ENCODE results near the gene TENM4.

DNA sequence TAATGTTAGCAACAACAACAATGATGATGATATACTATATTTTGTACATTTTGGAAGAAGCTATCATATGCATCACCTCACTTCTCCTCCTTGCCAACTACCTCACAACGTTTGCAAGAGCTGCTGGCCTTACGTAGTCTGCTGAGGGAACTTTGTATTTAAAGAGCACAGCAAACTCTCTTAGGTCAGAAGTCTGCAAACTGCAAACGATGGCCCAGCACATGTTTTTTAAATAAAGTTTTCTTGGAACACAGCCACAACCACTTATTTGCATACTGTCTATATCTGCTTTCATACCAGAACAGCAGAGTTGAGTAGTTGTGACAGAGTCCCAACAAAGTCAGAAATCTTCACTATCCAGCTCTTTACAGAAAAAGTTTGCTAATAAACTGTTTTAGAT lies 261.7 kb downstream of the TENM4 start:
- TF ChIP-seq CTCF (IDR thresholded peaks at IDR 0.05) (no peak), POLR2A (IDR thresholded peaks at IDR 0.05) (no peak), POLR2AphosphoS5 (IDR thresholded peaks at IDR 0.05) (no peak)
